HepG2 (cell line): ENCODE data around the gene CCR3.

Source experiments
- ARNT ChIP-seq: fragments of 450-650 bp; IDR thresholded peaks from 2 replicates; pipeline ENCODE4 v1.6.1; 2017
- BCL6 ChIP-seq: IDR thresholded peaks from 2 replicates; pipeline ENCODE4 v1.6.1; 2016; ENCODE audit warnings: missing genetic modification reagents, missing compliant biosample characterization
- CAMTA2 ChIP-seq: sonication (generic); formaldehyde crosslinking; IDR thresholded peaks from 2 replicates; pipeline ENCODE4 v1.4.0; 2020; ENCODE audit warnings: mild to moderate bottlenecking, missing genetic modification reagents, borderline replicate concordance
- CTCF ChIP-seq: sonication (generic); formaldehyde crosslinking; IDR thresholded peaks from 2 replicates; pipeline ENCODE4 v1.5.0; 2020; ENCODE audit warnings: mild to moderate bottlenecking, missing genetic modification reagents, moderate library complexity
- EZH2 ChIP-seq: conservative IDR thresholded peaks from 2 replicates; pipeline ENCODE4 v1.6.1; 2012; ENCODE audit warnings: mild to moderate bottlenecking, low read depth, low read length, moderate library complexity
- REST ChIP-seq, 2 experiments: IDR thresholded peaks; 2 replicates each; pipeline ENCODE4 v1.6.1; 2011 to 2012; ENCODE audit warnings: low read length in 2 of 2, borderline replicate concordance in 1 of 2, low read depth in 1 of 2, mild to moderate bottlenecking in 1 of 2, moderate library complexity in 1 of 2
- RNF2 ChIP-seq: fragments of 450-650 bp; conservative IDR thresholded peaks from 2 replicates; pipeline ENCODE4 v1.6.1; 2016; ENCODE audit warnings: low read depth
- STAT5B ChIP-seq: sonication (generic); formaldehyde crosslinking; IDR thresholded peaks from 2 replicates; pipeline ENCODE4 v1.4.0; 2020; ENCODE audit warnings: missing genetic modification reagents
- TBP ChIP-seq: sonication (generic); formaldehyde crosslinking; IDR thresholded peaks from 2 replicates; pipeline ENCODE4 v1.5.0; 2020; ENCODE audit warnings: missing genetic modification reagents
- USF2 ChIP-seq, 2 experiments: sonication (generic) in 1 of 2; formaldehyde crosslinking in 1 of 2; IDR thresholded peaks; 2 replicates each; pipeline versions ENCODE4 v1.5.1 to v1.6.1; 2011 to 2020; ENCODE audit warnings: borderline replicate concordance in 1 of 2, low read depth in 1 of 2, low read length in 1 of 2, mild to moderate bottlenecking in 1 of 2, missing genetic modification reagents in 1 of 2, moderate library complexity in 1 of 2
- ZBTB33 ChIP-seq: sonication (generic); formaldehyde crosslinking; IDR thresholded peaks from 2 replicates; pipeline ENCODE4 v1.4.0; 2020; ENCODE audit warnings: missing genetic modification reagents
- ZNF513 ChIP-seq: sonication (generic); formaldehyde crosslinking; conservative IDR thresholded peaks from 2 replicates; pipeline ENCODE4 v1.5.0; 2020; ENCODE audit warnings: missing genetic modification reagents
- ZNF644 ChIP-seq: IDR thresholded peaks from 2 replicates; pipeline ENCODE4 v1.6.1; 2016; ENCODE audit warnings: low read depth
- ZNF777 ChIP-seq: sonication (generic); formaldehyde crosslinking; IDR thresholded peaks from 2 replicates; pipeline ENCODE4 v1.4.0; 2020; ENCODE audit warnings: missing genetic modification reagents

- TF ChIP-seq ZBTB33 (CRISPR knock-in tag) (no peak), BCL6 (CRISPR knock-in tag) (no peak), REST (IDR thresholded peaks at IDR 0.05; ENCODE audit: borderline replicate concordance in 1 of 2, low read depth in 1 of 2, low read length in 2 of 2) (no peak), ARNT (no peak), TBP (CRISPR knock-in tag) (no peak), RNF2 (no peak), CTCF (CRISPR knock-in tag) (no peak), USF2 (IDR thresholded peaks at IDR 0.05; ENCODE audit: low read depth, low read length) (no peak), USF2 (CRISPR knock-in tag; IDR thresholded peaks at IDR 0.05; ENCODE audit: borderline replicate concordance) (no peak), ZNF644 (CRISPR knock-in tag) (no peak), ZNF513 (CRISPR knock-in tag) (no peak), EZH2 (no peak), ZNF777 (CRISPR knock-in tag) (no peak), STAT5B (CRISPR knock-in tag) (no peak), CAMTA2 (CRISPR knock-in tag) (no peak)
These were observed 52.0 kb downstream of the CCR3 start for GRCh38 chr3:46293991-46294833.
